Lower lobe of right lung (tissue), 2 donors: ENCODE data around the gene FLRT1. TPM values are rescaled to one million over a fixed set of nuclear protein-coding genes. Genes with fewer than 3 reads are reported as not detected.

ENCODE experiments used
- ATAC-seq, 2 donors: fragments of 200-7000 bp; cut with Tn5 transposase; one replicate each; pipeline ENCODE4 v1.9.1; 2020 to 2022; ENCODE audit warnings: mild to moderate bottlenecking in 2 of 2, moderate library complexity in 2 of 2
- DNase-seq: peaks from one replicate; pipeline ENCODE4 v3.0.0-alpha.2; 2020
- H3K27ac ChIP-seq: fragments of 200-600 bp; one replicate; pipeline ENCODE4 v1.8.0; 2022
- H3K27me3 ChIP-seq: fragments of 200-600 bp; one replicate; pipeline ENCODE4 v1.8.0; 2022; ENCODE audit warnings: low read depth
- H3K36me3 ChIP-seq: fragments of 200-600 bp; one replicate; pipeline ENCODE4 v1.8.0; 2022; ENCODE audit warnings: mild to moderate bottlenecking
- H3K4me1 ChIP-seq: fragments of 200-600 bp; one replicate; pipeline ENCODE4 v1.8.0; 2022
- H3K4me3 ChIP-seq: fragments of 200-600 bp; one replicate; pipeline ENCODE4 v1.8.0; 2022; ENCODE audit warnings: mild to moderate bottlenecking
- H3K9me3 ChIP-seq: fragments of 200-600 bp; one replicate; pipeline ENCODE4 v1.8.0; 2022
- CTCF ChIP-seq: fragments of 200-600 bp; IDR thresholded peaks from one replicate; pipeline ENCODE4 v1.8.0; 2022; ENCODE audit warnings: antibody characterized with exemption, mild to moderate bottlenecking
- intact Hi-C: fragments of 100-400 bp; cut with DNase I; formaldehyde crosslinking; loops from one replicate; pipeline ENCODE4 v1.11.0; 2022
- total RNA-seq: library from RNA; stranded (reverse); fragmentation: NEBNext Ultra II Directional; extraction: Animal tissue kit (Norgen Biotek cat#: 25700); gene quantifications from one replicate; pipeline ENCODE4 v1.2.1, GENCODE V29; 2021
- donor health status: DM: no; HTN: yes; CAD: no; lungs with severe emphysema.

The FLRT1 gene
- total RNA-seq, 1 donor from 2014 or later = not detected

- no peaks in the 10 kb centered on the region for H3K9me3 ChIP-seq
- DNase-seq (no peak), ATAC-seq (no peak)
- H3K27ac ChIP-seq = no peak overlapping the region
- peaks cover 48% of the 10 kb centered on the region for H3K4me1 ChIP-seq
- no peak for TF ChIP-seq CTCF
- H3K4me3 ChIP-seq = no peak overlapping the region
- intact Hi-C loops = loop anchor here (5.0 kb wide), 1 partner anchor 143 kb away; no protein-coding TSS in a partner anchor
- peaks cover 9% of the 10 kb centered on the region for H3K27me3 ChIP-seq
- H3K36me3 ChIP-seq = no peaks in the 10 kb centered on the region
Measured at GRCh38 chr11:64003807-64004589, 31.7 kb upstream of the FLRT1 start.

DNA sequence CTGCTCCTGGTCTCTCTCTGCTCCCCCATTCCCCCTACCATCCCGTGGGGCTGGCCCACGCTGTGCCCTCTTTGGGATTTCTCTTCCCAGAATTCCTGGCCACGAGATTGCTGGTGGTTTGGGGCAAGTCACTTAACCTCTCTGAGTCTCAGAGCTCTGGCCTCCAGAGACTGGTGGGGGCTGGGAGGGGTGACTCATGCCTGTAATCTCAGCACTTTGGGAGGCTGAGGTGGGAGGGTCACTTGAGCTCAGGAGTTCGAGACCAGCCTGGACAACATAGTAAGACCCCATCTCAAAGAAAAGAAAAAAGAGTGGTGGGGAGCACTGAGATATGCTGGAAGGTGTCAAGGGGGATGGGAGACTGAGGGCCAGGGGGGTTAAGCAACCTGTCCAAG lies 31.1 kb upstream of the FLRT1 start:
- no peaks in the 10 kb centered on the region for H3K36me3 ChIP-seq
- DNase-seq (no peak), ATAC-seq (no peak)
- peaks cover 42% of the 10 kb centered on the region for H3K4me1 ChIP-seq
- intact Hi-C loops = loop anchor here (5.0 kb wide), 1 partner anchor 143 kb away; no protein-coding TSS in a partner anchor
- H3K9me3 ChIP-seq = no peaks in the 10 kb centered on the region
- no peak overlapping the region for H3K27ac ChIP-seq
- H3K4me3 ChIP-seq = no peak overlapping the region
- TF ChIP-seq CTCF = no peak
- H3K27me3 ChIP-seq = peaks cover 6% of the 10 kb centered on the region

GRCh38 chr11:64005691-64006090 lies 30.0 kb upstream of the FLRT1 start:
- Histone ChIP-seq H3K27me3 (no peaks in the 10 kb centered on the region), H3K4me3 (no peak overlapping the region), H3K36me3 (no peaks in the 10 kb centered on the region), H3K27ac (no peak overlapping the region), H3K4me1 (peaks cover 32% of the 10 kb centered on the region), H3K9me3 (no peaks in the 10 kb centered on the region)
- ATAC-seq (no peak), DNase-seq (no peak)
- intact Hi-C loops = no loop called here
- no peak for TF ChIP-seq CTCF

DNA sequence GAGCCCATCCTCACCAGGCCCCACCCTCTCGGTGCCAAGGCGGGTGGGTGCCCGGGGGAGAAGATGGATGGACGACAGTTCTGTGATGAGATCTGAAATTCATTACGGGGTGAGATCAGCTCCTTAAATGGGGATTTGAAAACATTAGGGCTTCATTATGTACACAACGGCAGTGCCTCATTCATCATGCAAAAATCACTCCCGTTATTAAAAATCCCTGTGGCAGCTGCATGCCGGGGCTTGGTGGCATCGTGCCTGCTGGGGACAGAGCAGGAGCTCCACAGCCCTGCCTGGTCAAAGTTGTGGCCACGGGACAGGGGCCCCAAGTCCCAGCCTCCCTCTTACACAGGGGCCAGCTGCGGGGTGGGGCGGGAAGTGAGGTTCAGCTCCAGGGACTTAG lies 29.3 kb upstream of the FLRT1 start:
- intact Hi-C loops = no loop called here
- Histone ChIP-seq H3K4me3 (no peak overlapping the region), H3K36me3 (no peaks in the 10 kb centered on the region), H3K4me1 (peaks cover 25% of the 10 kb centered on the region), H3K27ac (no peak overlapping the region), H3K27me3 (no peaks in the 10 kb centered on the region), H3K9me3 (no peaks in the 10 kb centered on the region)
- no peak for DNase-seq
- ATAC-seq = no peak
- no peak for TF ChIP-seq CTCF

DNA sequence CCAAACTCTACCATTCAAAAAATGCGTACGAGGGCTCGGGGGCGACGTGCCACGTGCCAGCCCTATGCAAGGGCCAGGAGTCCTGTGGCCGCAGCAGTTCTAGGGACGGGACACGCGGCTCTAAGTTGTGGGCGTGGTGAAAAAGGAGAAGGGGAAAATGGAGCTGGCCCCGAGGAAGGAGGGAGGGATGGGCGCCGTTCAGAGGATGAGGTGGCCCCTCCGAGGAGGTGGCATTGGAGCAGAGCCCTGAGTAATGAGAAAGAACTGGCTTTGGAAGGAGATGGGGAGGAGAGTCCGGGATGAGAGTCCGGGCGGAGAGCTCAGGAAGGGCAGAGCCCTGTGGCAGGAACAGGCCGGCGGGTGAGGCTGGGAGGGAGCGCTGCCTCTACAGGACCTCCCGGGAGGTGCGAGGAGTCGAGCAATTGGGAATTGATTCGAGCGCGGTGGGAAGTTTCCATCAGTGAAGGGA lies 28.5 kb upstream of the FLRT1 start:
- TF ChIP-seq CTCF = no peak
- no peaks in the 10 kb centered on the region for H3K27me3 ChIP-seq
- H3K4me3 ChIP-seq = peak overlapping the region; percentile 53
- peak; percentile 64 to 69 for ATAC-seq
- intact Hi-C loops = no loop called here
- no peaks in the 10 kb centered on the region for H3K36me3 ChIP-seq
- no peak overlapping the region for H3K27ac ChIP-seq
- peak; percentile 59 for DNase-seq
- peaks cover 17% of the 10 kb centered on the region for H3K4me1 ChIP-seq
- H3K9me3 ChIP-seq = no peaks in the 10 kb centered on the region
